Measurements from ENCODE around the gene RAD17.
A peak's percentile ranks its signal among the peaks of the same experiment; 100 is the strongest.

RAD17 gene

DNA sequence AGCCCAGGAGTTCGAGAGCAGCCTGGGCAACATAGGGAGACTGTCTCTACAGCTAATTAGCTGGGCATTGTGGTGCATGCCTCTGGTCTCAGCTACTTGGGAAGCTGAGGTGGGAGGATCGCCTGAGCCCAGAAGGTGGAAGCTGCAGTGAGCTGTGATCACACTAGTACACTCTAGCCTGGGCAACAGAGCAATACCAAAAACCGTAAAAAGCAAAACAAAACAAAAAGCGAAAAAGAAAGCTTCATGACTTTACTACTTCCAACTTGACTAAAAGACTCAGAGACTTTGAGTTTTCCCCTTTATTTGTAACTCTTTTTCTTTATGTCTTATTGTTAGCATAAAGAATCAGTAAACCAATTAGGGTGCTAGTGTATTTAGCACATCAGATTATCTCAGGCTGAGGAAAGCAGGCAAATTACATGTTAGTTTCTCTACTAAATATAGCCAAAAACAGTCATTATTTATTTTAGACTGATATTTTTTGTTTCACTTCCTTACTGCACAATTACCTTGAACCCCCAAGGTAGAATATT is 5.4 kb downstream of the RAD17 start:
- ChIA-PET POLR2A (interaction anchor here (1.5 kb wide), 1 partner anchor 93 kb away, joined by 3 read pairs; no protein-coding TSS in a partner anchor), CTCF (interaction anchor here (1.1 kb wide), 1 partner anchor 281 kb away, joined by 5 read pairs; the partner anchor contains the start of gene SLC30A5)
- TF ChIP-seq, protein P1, sequence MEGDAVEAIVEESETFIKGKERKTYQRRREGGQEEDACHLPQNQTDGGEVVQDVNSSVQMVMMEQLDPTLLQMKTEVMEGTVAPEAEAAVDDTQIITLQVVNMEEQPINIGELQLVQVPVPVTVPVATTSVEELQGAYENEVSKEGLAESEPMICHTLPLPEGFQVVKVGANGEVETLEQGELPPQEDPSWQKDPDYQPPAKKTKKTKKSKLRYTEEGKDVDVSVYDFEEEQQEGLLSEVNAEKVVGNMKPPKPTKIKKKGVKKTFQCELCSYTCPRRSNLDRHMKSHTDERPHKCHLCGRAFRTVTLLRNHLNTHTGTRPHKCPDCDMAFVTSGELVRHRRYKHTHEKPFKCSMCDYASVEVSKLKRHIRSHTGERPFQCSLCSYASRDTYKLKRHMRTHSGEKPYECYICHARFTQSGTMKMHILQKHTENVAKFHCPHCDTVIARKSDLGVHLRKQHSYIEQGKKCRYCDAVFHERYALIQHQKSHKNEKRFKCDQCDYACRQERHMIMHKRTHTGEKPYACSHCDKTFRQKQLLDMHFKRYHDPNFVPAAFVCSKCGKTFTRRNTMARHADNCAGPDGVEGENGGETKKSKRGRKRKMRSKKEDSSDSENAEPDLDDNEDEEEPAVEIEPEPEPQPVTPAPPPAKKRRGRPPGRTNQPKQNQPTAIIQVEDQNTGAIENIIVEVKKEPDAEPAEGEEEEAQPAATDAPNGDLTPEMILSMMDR (IDR thresholded peaks at IDR 0.05; ENCODE audit: control extremely low read depth, extremely low read depth, low read depth, missing control alignments), result no peak
- DNase-seq (ENCODE audit: extremely low spot score), result peak; percentile 45

DNA sequence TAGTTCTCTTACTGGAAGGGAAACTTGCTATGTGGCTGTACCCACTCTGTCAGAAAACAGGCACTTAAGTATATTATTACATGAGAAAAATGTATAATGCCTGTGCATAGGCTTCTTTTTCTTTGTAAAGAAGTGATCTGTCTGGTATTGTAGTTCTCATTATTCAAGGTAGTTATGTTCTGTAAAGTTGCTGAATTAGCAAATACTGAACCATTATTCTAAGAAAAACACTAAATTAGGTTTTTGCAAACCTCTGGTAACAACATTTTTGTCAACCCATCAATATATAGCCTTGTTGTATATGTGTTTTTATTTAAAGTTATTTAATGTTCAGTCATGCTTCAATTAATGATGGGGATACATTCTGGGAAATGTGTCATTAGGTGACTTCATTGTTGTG is 8.8 kb downstream of the RAD17 start:
- no peak for DNase-seq (ENCODE audit: extremely low spot score)
- POLR2A ChIA-PET, result no interaction called here
- TF ChIP-seq, protein P1 (IDR thresholded peaks at IDR 0.05; ENCODE audit: control extremely low read depth, extremely low read depth, low read depth, missing control alignments), result no peak
- CTCF ChIA-PET, result no interaction called here

DNA sequence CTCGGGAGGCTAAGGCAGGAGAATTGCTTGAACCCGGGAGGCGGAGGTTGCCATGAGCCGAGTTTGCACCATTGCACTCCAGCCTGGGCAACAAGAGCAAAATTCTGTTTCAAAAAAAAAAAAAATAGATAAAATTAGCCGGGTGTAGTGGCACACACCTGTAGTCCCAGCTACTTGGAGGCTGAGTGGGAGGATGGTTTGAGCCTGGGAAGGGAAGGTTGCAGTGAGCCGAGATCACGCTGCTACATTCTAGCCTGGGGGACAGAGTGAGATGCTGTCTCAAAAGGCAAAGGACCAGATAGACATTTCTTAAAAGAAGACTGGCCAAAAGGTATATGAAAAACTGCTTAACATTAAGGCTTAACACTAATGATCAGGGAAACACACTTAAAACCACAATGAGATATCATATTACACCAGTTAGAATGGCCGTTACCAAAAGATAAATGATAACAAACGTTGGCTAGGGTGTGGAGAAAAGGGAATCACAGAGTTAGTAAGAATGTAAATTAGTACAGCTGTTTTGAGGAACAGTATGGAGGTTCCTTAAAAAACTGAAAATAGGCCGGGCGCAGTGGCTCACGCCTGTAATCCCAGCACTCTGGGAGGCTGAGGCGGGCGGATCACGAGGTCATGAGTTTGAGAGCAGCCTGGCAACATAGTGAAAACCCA is 35.2 kb downstream of the RAD17 start:
- CTCF ChIA-PET, result interaction anchor here (0.9 to 1.5 kb wide), 2 partner anchors 10 to 312 kb away, joined by 3 read pairs; no protein-coding TSS in a partner anchor
- no peak for DNase-seq (ENCODE audit: extremely low spot score)
- TF ChIP-seq, protein P1 (IDR thresholded peaks at IDR 0.05; ENCODE audit: control extremely low read depth, extremely low read depth, low read depth, missing control alignments), result no peak
- POLR2A ChIA-PET, result no interaction called here

DNA sequence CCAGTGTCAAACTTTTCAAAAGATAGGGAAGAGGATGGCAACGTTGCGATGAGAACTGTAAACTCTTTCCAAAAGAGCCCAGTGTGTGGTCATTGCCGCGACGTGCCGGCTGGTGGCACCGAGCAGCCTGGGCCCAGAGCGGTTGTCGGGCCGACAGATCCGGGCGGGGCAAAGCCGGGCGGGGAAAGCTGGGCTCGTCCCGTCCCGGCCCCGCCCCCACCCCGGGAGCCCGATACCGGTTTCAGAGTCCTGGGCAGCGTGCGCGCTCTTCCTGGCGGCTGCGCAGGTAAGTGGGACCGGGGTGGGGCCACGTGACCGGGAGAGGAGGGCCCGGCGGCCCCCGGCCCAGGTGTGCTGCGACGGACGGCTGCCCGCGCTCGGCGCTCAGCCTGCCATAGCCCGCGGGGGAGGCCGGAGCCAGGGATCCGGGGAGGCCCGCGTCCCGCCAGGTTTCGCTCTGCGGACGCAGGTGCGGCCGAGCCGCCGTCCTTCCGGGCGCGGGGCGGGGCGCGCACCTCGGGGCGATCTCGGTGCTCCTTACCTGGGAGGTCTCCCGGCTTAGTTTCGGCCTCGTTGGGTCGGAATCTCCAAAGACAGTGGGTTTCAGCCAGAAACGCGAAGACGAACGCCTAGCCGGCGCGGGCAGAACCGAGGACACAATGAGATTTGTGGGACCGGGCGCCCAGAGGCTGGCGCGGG is 45.4 kb downstream of the RAD17 start, which contains the start of gene MARVELD2:
TSS of gene MARVELD2 (plus strand) at position 232 of the 699 bp plus-strand sequence. CDS start 4,270 bp downstream, outside the sequence.
- peak; percentile 70 for DNase-seq (ENCODE audit: extremely low spot score)
- POLR2A ChIA-PET, result interaction anchor here (0.5 kb wide), 1 partner anchor 20 kb away, joined by 3 read pairs; no protein-coding TSS in a partner anchor

DNA sequence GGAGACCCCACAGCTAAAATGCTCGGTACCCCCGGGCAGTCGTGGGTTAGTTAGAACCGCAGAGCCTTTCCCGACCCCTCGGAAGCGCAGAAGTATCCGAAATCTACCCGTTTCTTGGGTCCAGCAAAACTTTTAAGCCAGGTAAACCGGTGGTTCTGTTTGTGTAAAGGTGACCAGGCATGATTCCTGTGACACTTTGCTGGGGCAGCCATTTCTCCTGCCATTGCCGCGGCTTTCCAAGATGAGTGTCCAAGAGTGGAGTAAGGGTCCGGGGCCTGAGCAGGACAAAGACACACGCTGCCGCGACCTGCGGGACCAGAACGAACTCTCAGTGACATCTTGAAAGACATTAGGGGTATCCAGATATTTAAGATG is 46.0 kb downstream of the RAD17 start:
- POLR2A ChIA-PET, result no interaction called here

More for the DNA sequence above, 45.4 kb downstream of the RAD17 start, which contains the start of gene MARVELD2:
- CTCF ChIA-PET, result no interaction called here
- TF ChIP-seq, protein P1 (IDR thresholded peaks at IDR 0.05; ENCODE audit: control extremely low read depth, extremely low read depth, low read depth, missing control alignments), result peak; percentile 44

DNA sequence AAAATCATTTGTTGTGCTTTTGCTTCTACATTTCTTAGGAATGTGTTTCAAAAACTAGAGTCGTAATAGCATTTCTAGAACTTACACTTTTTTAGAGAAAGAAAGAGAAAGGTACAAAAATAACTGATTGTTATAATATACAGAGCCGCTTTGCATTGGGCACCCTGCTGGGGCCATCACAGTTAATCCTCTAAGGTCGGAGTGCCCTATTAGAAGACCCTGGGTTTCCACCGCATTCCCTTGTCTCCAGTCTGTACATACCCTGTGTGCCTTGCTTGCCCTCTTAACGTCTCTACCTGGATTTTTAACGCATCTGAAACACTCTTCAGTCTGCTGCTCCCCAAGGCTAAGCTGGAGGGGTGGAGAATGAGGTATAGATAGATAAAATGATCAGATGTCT is 46.6 kb downstream of the RAD17 start:
- ChIA-PET POLR2A (no interaction called here), CTCF (no interaction called here)
- TF ChIP-seq, protein P1 (IDR thresholded peaks at IDR 0.05; ENCODE audit: control extremely low read depth, extremely low read depth, low read depth, missing control alignments), result no peak
- no peak for DNase-seq (ENCODE audit: extremely low spot score)

More for the DNA sequence above, 46.0 kb downstream of the RAD17 start:
- CTCF ChIA-PET, result no interaction called here
- TF ChIP-seq, protein P1 (IDR thresholded peaks at IDR 0.05; ENCODE audit: control extremely low read depth, extremely low read depth, low read depth, missing control alignments), result no peak
- DNase-seq (ENCODE audit: extremely low spot score), result no peak
